GM21423 (cell line): ENCODE data around the gene WLS.

ENCODE experiments used
- ATAC-seq: cut with Tn5 transposase; IDR thresholded peaks from one replicate; pipeline ENCODE4 v1.9.1; 2021; ENCODE audit warnings: mild to moderate bottlenecking, moderate library complexity; ENCODE audit not compliant: unreplicated experiment

WLS gene

DNA sequence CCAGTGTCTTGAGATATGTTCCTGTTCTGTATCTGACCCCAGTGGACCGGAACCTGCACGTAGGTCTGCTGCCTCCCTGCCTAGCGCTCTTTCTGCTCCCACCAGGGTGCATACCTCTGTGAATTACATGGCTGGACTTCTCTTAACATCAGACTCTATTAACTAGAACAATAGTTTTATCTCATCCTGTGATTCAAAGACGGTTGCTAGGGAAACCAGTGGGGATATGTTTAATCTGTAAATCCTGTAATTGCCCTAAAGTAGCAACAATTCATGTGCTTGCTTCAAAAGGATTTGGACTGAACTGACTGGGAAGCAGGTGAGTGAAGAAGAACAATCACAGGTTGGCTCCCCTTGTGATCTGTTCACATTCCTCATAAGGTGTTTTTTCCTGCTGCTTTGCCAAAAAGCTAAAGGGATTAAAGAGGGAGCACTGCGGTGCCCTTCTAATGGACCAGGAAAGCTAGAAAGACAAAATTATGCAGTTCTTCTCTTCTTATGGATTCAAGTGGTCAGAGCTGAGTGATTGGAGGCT is 129.2 kb downstream of the WLS start:
- ATAC-seq = no peak

DNA sequence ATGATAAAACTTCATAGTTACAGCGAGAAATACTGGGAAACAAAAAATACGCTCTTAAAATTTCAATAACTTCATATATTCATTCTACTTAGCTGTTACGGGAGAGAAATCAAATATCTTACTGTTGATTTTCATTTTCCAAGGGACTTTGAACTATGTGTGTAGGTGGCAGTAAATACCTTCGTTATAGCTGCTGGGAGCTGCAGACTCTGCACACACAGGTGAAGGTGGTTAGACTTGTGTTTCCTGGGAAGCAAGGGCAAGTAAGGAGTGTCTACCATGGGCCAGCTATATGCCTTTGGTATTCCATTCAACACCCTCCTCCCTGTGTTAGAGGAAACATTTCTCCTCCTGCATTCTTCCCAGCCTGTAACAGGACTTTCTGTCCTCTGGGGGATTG is 130.5 kb downstream of the WLS start:
- no peak for ATAC-seq

DNA sequence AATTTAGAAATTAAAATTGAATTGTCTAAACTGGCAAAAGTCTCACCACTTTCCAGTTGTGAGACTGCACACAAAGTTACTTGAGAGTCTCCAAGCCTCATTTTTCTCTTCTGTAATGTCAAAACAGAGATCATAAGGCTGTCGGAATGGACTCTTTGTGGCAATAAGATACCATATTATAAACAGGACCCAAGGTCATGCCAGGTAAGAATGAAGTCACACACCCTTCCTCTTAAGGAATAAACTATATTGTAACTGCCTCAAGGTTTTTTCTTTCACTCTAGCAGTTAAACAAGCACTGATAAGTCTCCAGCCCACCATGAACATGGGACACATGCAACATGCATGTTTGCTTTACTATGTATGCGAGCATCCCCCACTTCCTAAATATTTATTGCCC is 131.8 kb downstream of the WLS start:
- no peak for ATAC-seq

DNA sequence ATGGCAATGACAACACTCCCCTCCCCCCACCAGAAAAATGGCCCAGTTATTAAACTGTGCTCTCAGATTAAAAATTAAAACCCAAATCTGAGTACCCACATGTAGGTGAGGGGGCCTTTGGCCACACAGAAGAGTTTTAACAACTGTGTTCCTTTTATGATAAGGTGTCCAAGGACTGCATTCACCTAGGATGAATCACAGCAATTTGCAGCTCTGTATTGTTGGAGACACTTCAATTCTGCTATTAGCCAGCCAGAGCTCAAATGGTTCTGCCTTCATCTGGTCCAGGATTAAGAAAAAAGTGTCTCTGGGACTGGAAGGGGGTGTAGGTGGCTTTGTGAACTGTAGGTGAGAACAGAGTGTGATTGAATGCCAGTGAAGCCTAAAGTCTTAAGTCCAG is 138.6 kb downstream of the WLS start:
- ATAC-seq = no peak

DNA sequence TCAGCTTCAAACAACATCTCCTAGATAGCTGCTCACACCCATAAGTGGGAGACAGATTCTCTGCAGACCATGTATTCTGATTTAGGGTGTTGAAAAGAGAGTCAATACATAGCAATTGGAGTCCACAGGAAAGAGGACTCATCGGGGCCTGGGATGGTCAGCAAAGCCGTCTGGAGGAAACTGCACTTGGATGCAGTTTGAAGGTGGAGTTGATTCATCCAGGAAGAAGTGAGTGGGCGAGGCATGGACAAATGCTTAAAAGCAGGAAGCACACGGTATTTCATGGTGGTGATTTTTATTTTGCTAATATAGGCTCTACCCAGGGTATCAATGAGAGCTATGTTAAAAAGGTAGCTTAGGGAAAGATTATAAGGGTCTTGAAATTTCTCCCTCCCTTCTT is 145.1 kb downstream of the WLS start:
- ATAC-seq = no peak

DNA sequence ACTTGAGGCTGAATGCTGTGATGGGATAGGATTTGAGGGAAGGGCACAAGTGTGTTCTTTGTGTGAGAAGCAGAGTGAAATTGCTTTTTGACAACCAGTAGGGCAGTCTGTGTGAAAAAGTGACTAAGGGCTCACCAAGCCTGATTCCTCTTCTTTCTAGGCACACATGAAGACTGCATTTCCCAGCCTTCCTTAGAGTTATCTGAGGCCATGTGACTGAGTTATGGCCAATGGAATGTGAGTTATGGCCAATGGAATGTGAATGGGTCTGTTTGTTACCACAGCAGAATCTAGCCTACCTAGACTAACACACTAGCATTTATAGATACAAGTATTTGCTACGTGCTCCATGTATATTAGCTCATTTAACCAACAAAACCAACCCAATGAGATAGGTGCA is 146.6 kb downstream of the WLS start:
- ATAC-seq = no peak

DNA sequence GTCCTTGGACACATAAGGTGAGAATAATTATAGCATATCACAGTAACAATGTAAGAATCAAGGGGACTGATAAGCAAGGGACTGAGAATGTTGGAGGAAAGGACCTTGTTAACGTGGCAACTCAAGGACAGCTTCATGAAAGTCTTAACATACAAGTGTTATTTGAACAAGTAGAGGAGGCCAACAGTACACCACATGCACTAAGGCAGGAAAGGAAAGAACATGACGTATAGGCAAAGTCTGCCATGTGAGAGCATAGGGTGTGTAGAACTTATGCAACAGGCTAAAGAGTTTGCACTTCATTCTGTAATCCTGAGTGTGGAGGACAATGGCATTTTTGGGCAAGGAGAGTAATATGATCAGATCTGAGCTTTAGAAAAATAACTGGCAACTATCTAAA is 148.6 kb downstream of the WLS start:
- ATAC-seq = no peak

DNA sequence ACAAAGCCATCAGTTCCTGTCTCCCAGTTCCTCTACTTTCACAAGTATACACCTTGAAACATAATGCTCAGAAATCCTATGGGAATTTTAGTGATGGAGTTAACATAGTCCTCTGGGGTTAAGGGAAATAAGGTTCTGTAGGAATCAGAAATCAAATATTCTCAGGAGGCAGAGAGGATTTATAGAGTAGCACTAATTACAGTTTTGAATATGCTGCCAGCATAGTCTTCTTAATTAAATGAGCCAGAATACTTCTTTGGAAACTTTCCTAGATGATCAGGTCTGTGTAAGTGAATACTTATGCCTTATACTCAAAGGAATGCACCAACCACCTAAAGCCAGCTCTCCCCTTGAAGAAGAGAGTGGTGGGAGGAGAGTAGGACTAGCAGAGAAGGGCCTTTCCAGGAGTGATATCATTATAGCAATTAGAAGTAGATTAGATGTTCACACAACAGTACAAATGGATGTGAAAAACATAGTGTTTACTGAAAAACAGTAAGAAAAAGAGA is 150.5 kb downstream of the WLS start:
- ATAC-seq = no peak

DNA sequence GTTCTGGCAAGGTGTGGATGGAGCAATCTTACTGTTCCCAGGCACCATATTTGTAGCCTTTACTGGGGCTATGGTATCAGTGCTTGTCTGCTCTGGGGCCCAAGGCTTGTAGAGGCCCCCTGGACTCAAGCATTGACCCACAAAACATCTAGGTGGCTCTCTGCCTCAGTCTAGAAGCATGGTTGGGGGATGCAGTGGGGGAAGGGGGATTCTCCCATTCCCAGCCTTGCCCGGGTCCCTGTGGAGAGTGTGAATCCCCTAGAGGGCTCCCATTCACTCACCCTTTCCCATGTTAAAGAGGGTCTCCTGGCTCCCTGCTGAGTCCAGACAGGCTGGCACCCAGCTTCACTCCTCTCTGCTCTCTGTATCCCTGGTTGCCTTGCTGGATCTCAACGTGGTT is 153.7 kb downstream of the WLS start:
- no peak for ATAC-seq
